IPS-20b (cell line): ENCODE measurements around the gene EFCAB11.

Experiments
- H3K27ac ChIP-seq: one replicate; pipeline ENCODE4 v1.5.1; 2013; ENCODE audit warnings: low read length
- H3K27me3 ChIP-seq: 2 replicates; pipeline ENCODE4 v1.6.1; 2013; ENCODE audit warnings: mild to moderate bottlenecking, low read length, inconsistent platforms; ENCODE audit not compliant: insufficient read depth
- H3K36me3 ChIP-seq: 2 replicates; pipeline ENCODE4 v1.6.1; 2013; ENCODE audit warnings: low read depth, mild to moderate bottlenecking, inconsistent platforms, low read length, moderate library complexity; ENCODE audit not compliant: insufficient read depth
- H3K4me1 ChIP-seq: 2 replicates; pipeline ENCODE4 v1.6.1; 2013; ENCODE audit warnings: mild to moderate bottlenecking, control low read depth, inconsistent platforms, low read length, moderate library complexity; ENCODE audit not compliant: insufficient read depth
- H3K4me3 ChIP-seq: 2 replicates; pipeline ENCODE4 v1.5.1; 2013; ENCODE audit warnings: mild to moderate bottlenecking, low read length, inconsistent platforms
- H3K9ac ChIP-seq: 2 replicates; pipeline ENCODE4 v1.6.1; 2013; ENCODE audit warnings: low read depth, mild to moderate bottlenecking, inconsistent platforms, low read length, moderate library complexity
- H3K9me3 ChIP-seq: 2 replicates; pipeline ENCODE4 v1.6.1; 2013; ENCODE audit warnings: mild to moderate bottlenecking, low read depth, low read length, inconsistent platforms; ENCODE audit not compliant: insufficient read depth

Gene EFCAB11

DNA sequence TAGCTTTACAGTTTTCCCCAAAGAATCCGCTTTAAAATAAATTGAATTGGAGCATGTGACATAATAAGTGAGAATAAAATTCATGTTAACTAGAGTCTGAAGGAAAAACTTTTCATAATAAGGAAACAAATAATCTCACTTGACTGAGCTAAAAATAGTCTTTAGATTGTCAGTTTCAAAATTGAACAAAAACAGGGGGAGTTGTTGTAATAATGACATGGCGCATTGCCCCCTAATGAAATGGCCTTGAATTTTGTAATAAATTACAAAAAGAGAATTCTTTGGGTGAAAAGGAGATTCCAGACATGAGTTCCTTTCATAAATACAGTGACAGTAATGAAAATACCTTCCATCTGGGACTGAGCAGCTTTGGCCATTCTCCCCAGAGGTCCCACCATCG lies 178.6 kb downstream of the EFCAB11 start:
- H3K36me3 ChIP-seq: no peaks in the 10 kb centered on the region
- no peak overlapping the region for H3K4me3 ChIP-seq
- no peak overlapping the region for H3K27ac ChIP-seq
- H3K9me3 ChIP-seq: no peaks in the 10 kb centered on the region
- H3K9ac ChIP-seq: no peak overlapping the region
- H3K4me1 ChIP-seq: peaks cover 11% of the 10 kb centered on the region; the same call in 1 of the 2 replicates
- H3K27me3 ChIP-seq: no peaks in the 10 kb centered on the region

DNA sequence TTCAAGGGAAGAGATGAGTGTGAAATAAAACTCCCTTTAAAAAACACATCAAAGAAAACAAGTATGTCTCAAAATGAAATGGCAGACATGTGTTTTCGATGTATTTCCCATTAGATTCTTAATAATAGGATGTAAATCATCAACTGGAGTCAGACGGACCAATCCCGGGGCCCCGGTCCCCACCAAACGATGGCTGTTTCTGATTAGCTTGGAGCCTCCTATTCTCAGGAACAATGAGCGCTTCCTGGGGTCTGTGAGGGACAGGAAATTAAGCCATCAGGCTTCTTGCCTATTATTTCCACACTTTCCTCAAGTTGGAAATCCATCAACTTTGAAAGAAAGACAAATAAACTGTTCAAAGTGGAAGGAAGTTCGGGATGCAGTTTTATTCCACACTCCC lies 179.4 kb downstream of the EFCAB11 start:
- Histone ChIP-seq H3K36me3 (no peaks in the 10 kb centered on the region), H3K9ac (no peak overlapping the region), H3K27ac (no peak overlapping the region), H3K4me3 (no peak overlapping the region), H3K27me3 (no peaks in the 10 kb centered on the region), H3K9me3 (no peaks in the 10 kb centered on the region), H3K4me1 (peaks cover 11% of the 10 kb centered on the region; the same call in 1 of the 2 replicates)

DNA sequence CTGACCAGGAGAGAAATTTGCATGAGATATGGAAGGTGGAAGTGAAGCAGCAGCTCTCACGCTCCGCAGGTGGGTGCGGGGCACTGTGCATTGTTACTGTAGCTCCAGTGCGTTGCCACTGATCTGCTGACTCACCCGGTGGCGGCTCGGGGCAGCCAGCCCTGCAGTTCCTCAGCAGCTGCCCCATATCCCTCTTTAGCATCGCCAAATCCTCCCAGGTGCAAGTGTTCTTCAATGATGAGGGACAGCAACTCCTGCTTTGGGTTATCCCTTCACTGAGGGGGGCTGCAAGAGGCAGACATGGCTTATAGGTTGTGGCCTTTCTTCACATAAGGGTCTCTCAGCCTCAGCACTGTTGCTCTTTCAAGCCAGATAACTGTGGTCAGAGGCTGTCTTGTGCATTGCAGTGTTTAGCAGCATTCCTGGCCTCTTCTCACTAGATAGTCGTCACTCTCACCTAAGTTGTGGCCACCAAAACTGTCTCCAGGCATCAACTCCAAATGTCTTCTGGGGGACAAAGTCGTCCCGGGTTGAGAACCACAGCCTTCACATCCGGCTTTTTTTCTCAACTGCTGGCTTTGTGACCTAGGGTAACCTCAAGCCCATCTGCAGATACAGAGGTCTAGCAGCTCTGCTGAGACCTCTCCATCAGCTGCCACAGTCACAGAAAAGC lies 180.8 kb downstream of the EFCAB11 start:
- H3K9ac ChIP-seq: peak overlapping the region; percentile 47; the same call in 1 of the 2 replicates
- H3K4me3 ChIP-seq: peak overlapping the region; percentile 7; the same call in 1 of the 2 replicates
- no peaks in the 10 kb centered on the region for H3K27me3 ChIP-seq
- H3K36me3 ChIP-seq: no peaks in the 10 kb centered on the region
- H3K4me1 ChIP-seq: peaks cover 11% of the 10 kb centered on the region; the same call in 1 of the 2 replicates
- H3K27ac ChIP-seq: peak overlapping the region; percentile 42
- H3K9me3 ChIP-seq: no peaks in the 10 kb centered on the region

DNA sequence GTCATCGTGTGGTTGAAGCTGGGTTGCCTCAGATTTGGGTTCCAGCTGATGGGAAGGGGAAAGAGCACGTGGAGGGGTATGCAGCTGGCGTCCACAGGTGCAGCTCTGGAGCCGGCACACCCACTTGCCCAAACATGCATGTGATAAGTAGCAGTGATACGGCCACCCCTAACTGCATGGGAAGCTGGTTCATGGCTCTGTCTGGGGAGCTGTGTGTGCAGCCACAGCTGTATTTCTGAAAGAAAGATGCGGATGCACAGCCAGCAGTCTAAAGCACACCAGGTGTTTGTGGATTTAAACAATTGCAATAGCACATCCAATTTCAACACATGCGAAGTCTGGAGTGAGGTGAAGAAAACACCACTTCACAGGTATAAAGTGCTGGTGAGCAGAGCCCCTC lies 181.4 kb downstream of the EFCAB11 start:
- Histone ChIP-seq H3K9me3 (no peaks in the 10 kb centered on the region), H3K36me3 (no peaks in the 10 kb centered on the region), H3K4me3 (no peak overlapping the region), H3K27me3 (no peaks in the 10 kb centered on the region), H3K9ac (no peak overlapping the region; the same call in 1 of the 2 replicates), H3K27ac (no peak overlapping the region), H3K4me1 (peaks cover 11% of the 10 kb centered on the region; the same call in 1 of the 2 replicates)

DNA sequence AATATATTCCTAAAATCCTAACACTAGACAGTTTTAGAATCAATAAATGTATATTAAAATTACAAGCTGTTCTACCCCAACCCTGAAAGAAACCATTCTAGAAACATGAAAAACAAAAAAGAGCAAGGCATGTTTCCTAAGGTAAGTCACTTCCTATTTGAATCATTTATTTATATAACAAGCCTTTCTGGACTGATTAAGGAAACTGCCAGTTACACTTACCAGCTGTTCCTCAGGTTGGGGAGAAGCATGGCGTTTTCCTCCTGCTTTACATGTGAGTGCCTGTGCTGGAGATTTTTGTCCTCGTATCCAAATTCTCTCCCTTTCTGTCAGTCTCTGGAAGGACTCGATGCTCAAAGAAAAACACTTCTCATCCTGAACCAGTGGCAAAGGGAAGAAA lies 183.3 kb downstream of the EFCAB11 start:
- no peaks in the 10 kb centered on the region for H3K27me3 ChIP-seq
- no peak overlapping the region for H3K27ac ChIP-seq
- H3K4me1 ChIP-seq: peaks cover 11% of the 10 kb centered on the region; the same call in 1 of the 2 replicates
- H3K4me3 ChIP-seq: no peak overlapping the region
- H3K9me3 ChIP-seq: no peaks in the 10 kb centered on the region
- no peak overlapping the region for H3K9ac ChIP-seq
- H3K36me3 ChIP-seq: no peaks in the 10 kb centered on the region

DNA sequence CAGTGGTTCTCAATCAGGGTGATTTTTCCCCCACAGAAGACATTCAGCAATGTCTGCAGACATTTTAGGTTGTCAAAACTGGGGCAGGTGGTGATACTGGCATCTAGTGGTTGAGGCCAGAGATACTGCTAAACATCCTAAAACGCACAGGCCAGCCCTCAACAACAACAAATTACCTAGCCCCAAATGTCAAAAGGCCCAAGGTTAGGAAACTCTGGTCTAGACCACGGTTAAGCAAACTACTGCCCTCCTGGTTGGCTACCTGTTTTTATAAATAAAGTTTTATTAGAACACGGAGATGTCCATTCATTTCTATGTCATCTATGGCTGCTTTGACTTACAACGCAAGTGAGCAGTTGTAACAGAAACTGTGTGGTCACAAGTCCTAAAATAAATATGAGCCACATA lies 186.7 kb downstream of the EFCAB11 start:
- no peaks in the 10 kb centered on the region for H3K9me3 ChIP-seq
- no peaks in the 10 kb centered on the region for H3K4me1 ChIP-seq
- H3K4me3 ChIP-seq: no peak overlapping the region
- no peaks in the 10 kb centered on the region for H3K36me3 ChIP-seq
- no peaks in the 10 kb centered on the region for H3K27me3 ChIP-seq
- no peak overlapping the region for H3K27ac ChIP-seq
- H3K9ac ChIP-seq: no peak overlapping the region

DNA sequence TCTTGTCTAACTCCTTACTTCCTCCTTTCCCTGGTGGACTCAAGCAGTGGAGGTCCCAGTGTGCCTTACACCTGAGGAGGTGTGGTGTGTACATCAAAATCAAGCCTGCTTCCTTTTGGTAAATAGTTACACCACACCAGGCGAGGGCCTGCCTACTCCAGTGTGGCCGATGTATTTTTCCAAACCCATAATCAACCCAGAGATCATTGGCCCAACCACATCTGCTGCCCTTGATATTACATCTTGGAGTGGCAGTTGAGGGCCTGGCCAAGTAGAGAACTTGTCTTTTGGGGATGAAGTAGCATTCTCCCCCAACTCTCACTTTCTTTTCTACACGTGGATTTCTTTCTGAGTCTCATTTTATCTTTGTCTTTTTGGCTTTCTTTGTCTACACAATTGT lies 187.4 kb downstream of the EFCAB11 start:
- Histone ChIP-seq H3K36me3 (no peaks in the 10 kb centered on the region), H3K9ac (no peak overlapping the region), H3K27ac (no peak overlapping the region), H3K9me3 (no peaks in the 10 kb centered on the region), H3K27me3 (no peaks in the 10 kb centered on the region), H3K4me1 (no peaks in the 10 kb centered on the region), H3K4me3 (no peak overlapping the region)

DNA sequence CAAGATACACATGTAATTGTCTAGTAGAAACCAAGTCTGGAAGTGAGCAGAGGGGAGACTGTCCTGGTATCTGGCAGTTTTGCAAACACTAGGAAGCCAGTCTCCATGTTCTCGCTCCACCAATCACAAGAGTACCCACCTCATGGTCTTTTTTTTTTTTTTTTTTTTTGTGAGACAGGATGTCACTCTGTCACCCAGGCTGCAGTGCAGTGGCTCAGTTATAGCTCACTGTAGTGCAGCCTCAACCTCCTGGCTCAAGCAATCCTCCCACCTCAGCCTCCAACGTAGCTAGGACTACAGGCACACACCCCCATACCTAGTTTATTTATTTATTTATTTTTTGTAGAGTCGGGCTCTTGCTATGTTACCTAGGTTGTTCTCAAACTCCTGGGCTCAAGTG lies 189.2 kb downstream of the EFCAB11 start:
- no peaks in the 10 kb centered on the region for H3K9me3 ChIP-seq
- H3K4me3 ChIP-seq: no peak overlapping the region
- no peaks in the 10 kb centered on the region for H3K36me3 ChIP-seq
- H3K4me1 ChIP-seq: no peaks in the 10 kb centered on the region
- H3K9ac ChIP-seq: no peak overlapping the region
- H3K27ac ChIP-seq: no peak overlapping the region
- H3K27me3 ChIP-seq: no peaks in the 10 kb centered on the region

DNA sequence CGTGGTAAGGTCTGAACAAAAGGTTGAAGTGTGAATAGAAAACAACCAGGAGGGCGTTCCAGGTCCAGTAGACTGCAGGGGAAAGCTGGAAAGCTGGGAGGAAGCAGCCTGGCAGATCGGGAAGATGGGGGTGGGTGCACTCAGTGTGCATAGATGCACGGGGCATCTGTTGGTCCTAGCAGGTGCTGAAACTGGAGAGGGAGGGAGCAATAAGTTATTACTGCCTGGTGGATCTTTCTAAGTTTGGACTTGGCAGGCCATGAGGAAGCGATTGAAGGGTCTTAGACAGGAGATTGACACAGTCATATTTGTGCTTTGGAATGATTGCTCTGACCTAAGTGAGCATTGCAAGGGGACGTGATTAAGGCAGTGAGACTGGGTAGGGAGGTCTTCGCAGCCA lies 194.4 kb downstream of the EFCAB11 start:
- no peaks in the 10 kb centered on the region for H3K36me3 ChIP-seq
- H3K4me3 ChIP-seq: no peak overlapping the region
- no peak overlapping the region for H3K9ac ChIP-seq

DNA sequence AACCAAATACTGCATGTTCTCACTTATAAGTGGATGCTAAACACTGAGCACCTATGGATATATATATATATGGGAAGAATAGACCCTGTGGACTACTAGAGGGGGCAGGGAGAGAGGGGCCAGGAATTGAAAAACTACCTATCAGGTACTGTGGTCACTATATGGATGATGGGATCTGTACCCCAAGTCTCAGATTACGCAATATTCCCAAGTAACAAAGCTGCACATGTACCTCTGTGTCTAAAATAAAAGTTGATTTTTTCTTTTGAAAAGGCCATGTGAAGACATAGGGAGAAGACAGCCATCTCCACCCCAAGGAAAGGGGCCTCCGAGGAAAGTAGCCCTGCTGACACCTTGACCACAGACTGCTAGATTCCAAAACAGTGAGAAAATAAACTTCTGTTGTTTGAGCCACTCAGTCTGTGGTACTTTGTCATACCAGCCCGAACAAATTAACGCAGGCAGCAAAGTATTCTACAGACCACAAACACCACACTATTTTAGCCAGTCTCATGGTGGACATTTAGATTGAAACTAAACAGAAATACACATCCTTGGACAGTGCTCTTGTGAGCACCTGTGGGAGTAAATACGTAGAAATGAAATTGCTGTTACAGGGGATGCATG lies 197.1 kb downstream of the EFCAB11 start:
- no peaks in the 10 kb centered on the region for H3K36me3 ChIP-seq
- no peaks in the 10 kb centered on the region; the same call in 1 of the 2 replicates for H3K9me3 ChIP-seq
- H3K9ac ChIP-seq: no peak overlapping the region
- no peak overlapping the region for H3K27ac ChIP-seq
- H3K4me3 ChIP-seq: no peak overlapping the region
- no peaks in the 10 kb centered on the region for H3K27me3 ChIP-seq
- H3K4me1 ChIP-seq: peaks cover 5% of the 10 kb centered on the region

More for the DNA sequence above, 194.4 kb downstream of the EFCAB11 start:
- Histone ChIP-seq H3K27ac (no peak overlapping the region), H3K27me3 (no peaks in the 10 kb centered on the region), H3K4me1 (peaks cover 5% of the 10 kb centered on the region), H3K9me3 (no peaks in the 10 kb centered on the region; the same call in 1 of the 2 replicates)

DNA sequence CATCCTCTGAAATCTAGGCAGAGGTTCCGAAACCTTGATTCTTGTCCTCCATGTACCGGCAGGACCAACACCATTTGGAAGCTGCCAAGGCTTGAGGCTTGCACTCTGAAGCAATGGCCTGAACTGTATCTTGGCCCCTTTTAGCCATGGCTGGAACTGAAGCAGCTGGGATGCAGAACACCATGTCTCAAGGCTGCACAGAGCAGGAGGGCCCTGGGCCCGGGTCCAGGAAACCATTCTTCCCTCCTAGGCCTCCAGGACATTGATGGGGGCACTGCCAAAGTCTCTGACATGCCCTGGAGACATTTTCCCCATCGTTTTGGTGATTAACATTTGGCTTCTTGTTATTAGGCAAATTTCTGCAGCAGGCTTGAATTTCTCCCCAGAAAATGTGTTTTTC lies 198.7 kb downstream of the EFCAB11 start:
- H3K9me3 ChIP-seq: no peaks in the 10 kb centered on the region; the same call in 1 of the 2 replicates
- no peak overlapping the region for H3K27ac ChIP-seq
- H3K4me3 ChIP-seq: no peak overlapping the region
- no peak overlapping the region for H3K9ac ChIP-seq
- H3K4me1 ChIP-seq: peaks cover 5% of the 10 kb centered on the region
- no peaks in the 10 kb centered on the region for H3K27me3 ChIP-seq
- no peaks in the 10 kb centered on the region for H3K36me3 ChIP-seq

DNA sequence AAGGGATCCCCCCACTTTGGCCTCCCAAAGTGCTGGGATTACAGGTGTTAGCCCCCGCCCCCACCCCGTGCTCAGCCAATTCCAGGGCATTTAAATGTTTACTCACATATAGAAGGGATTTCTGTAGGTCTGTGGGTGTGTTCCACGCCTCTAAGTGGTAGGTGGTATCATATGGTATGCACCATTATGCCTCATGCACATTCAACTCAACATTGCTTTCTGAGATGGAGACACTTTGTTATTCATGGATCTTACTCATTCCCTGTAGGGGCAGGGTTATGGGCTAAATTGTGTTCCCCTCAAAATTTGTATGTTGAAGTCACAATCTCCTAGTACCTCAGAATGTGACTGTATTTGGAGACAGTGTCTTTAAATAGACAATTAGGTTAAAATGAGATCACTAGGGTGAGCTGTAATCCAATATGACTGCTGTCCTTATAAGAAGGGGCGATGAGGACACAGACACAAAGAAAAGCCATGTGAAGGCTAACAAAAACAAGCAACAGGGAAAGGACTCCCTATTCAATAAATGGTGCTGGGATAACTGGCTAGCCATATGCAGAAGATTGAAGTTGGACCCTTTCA lies 200.6 kb downstream of the EFCAB11 start:
- no peaks in the 10 kb centered on the region; the same call in 1 of the 2 replicates for H3K4me1 ChIP-seq
- H3K27ac ChIP-seq: no peak overlapping the region
- H3K9ac ChIP-seq: no peak overlapping the region
- no peak overlapping the region for H3K4me3 ChIP-seq
- H3K27me3 ChIP-seq: no peaks in the 10 kb centered on the region
- H3K36me3 ChIP-seq: no peaks in the 10 kb centered on the region
- H3K9me3 ChIP-seq: no peaks in the 10 kb centered on the region; the same call in 1 of the 2 replicates
